Suprapubic skin (tissue), 3 donors: ENCODE data around the gene HOXB9.

Experiments used
- POLR2A ChIP-seq, 2 donors: fragments of 450-650 bp; IDR thresholded peaks; one replicate each; pipeline ENCODE4 v1.6.1; 2017; ENCODE audit warnings: antibody characterized with exemption in 2 of 2, mild to moderate bottlenecking in 2 of 2, moderate library complexity in 2 of 2
- TF ChIP-seq, protein P1 (sequence below), 2 donors: fragments of 200-600 bp in 1 of 2; fragments of 450-650 bp in 1 of 2; sonication (generic) in 1 of 2; IDR thresholded peaks; one replicate each; pipeline ENCODE4 v1.5.1; 2016 to 2019; ENCODE audit warnings: antibody characterized with exemption in 2 of 2, mild to moderate bottlenecking in 1 of 2, moderate library complexity in 1 of 2

DNA sequence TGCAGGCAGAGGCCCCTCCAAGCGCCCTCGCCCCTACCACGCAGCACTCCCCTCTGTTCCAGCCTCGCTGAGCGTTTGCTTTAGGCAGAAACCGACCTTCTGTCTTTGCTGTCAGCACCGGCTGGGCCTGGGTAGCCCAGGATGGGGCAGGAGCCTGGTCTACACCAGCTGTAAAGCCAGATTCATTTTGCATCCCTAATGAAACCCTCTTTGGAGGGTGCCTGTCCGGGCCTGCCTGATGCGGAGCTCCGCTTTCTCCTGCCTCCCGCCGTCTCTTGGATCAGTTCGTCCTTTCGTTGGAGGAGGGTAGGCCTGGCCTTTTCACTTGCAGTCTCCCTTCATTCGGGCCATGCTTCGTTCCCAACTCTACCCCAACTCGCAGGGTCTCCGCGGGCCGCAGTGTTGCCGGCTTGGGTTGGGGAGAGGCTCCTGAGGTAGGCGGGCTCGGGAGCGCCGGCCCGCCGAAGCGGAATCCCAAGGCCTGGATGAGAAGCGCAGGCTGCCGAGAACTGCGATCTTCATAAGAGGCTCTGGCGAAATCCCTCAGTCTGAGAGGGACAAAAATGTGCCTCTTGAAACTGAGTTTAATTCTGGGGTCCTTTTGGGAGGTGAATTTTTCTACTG, 6.2 kb downstream of the HOXB9 start:
- TF ChIP-seq, protein P1, sequence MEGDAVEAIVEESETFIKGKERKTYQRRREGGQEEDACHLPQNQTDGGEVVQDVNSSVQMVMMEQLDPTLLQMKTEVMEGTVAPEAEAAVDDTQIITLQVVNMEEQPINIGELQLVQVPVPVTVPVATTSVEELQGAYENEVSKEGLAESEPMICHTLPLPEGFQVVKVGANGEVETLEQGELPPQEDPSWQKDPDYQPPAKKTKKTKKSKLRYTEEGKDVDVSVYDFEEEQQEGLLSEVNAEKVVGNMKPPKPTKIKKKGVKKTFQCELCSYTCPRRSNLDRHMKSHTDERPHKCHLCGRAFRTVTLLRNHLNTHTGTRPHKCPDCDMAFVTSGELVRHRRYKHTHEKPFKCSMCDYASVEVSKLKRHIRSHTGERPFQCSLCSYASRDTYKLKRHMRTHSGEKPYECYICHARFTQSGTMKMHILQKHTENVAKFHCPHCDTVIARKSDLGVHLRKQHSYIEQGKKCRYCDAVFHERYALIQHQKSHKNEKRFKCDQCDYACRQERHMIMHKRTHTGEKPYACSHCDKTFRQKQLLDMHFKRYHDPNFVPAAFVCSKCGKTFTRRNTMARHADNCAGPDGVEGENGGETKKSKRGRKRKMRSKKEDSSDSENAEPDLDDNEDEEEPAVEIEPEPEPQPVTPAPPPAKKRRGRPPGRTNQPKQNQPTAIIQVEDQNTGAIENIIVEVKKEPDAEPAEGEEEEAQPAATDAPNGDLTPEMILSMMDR (IDR thresholded peaks at IDR 0.05), result no peak
- TF ChIP-seq POLR2A (IDR thresholded peaks at IDR 0.05), result no peak
